Pulmonary artery endothelial cell (primary cell): ENCODE measurements around the gene DGKH. TPM values are rescaled to one million over a fixed set of nuclear protein-coding genes. Genes with fewer than 3 reads are reported as not detected.
A peak's percentile ranks its signal among the peaks of the same experiment; 100 is the strongest.

Experiments
- DNase-seq: peaks from one replicate; pipeline ENCODE4 v3.0.0-alpha.2; 2011; ENCODE audit warnings: low read depth, low spot score
- total RNA-seq: library from RNA; depleted of rRNA; stranded (reverse); fragments of >200 nt; gene quantifications from 2 replicates; pipeline ENCODE4 v1.2.3, GENCODE V29; 2014

DGKH gene
- 14.8 and 21.4 TPM in 2 replicates for total RNA-seq

- DNase-seq, result no peak
Observed at GRCh38 chr13:42048342-42048683, at the start of gene DGKH. TSS of gene DGKH (plus strand) at chr13:42048648. CDS start at chr13:42048774, 126 bp downstream.

GRCh38 chr13:42000846-42001245, 47.6 kb upstream of the DGKH start:
- DNase-seq, result no peak

GRCh38 chr13:42001580-42001979, 46.9 kb upstream of the DGKH start:
- DNase-seq, result no peak

- DNase-seq, result no peak
Observed at GRCh38 chr13:42002066-42002465, 46.4 kb upstream of the DGKH start.

GRCh38 chr13:42007844-42008243, 40.6 kb upstream of the DGKH start:
- no peak for DNase-seq

GRCh38 chr13:42009057-42009456, 39.4 kb upstream of the DGKH start:
- DNase-seq, result no peak

GRCh38 chr13:42011601-42012350, 36.7 kb upstream of the DGKH start:
- no peak for DNase-seq

GRCh38 chr13:42014119-42014518, 34.3 kb upstream of the DGKH start:
- DNase-seq, result no peak

- DNase-seq, result no peak
Observed at GRCh38 chr13:42017264-42017663, 31.2 kb upstream of the DGKH start.

GRCh38 chr13:42021851-42022250, 26.6 kb upstream of the DGKH start:
- DNase-seq, result no peak

- no peak for DNase-seq
Observed at GRCh38 chr13:42022336-42022735, 26.1 kb upstream of the DGKH start.

- no peak for DNase-seq
Observed at GRCh38 chr13:42022796-42023493, 25.5 kb upstream of the DGKH start.

GRCh38 chr13:42027286-42027685, 21.2 kb upstream of the DGKH start:
- no peak for DNase-seq

GRCh38 chr13:42028113-42028799, 20.2 kb upstream of the DGKH start:
- DNase-seq, result no peak

- no peak for DNase-seq
Observed at GRCh38 chr13:42035905-42036521, 12.4 kb upstream of the DGKH start.

GRCh38 chr13:42036711-42037110, 11.7 kb upstream of the DGKH start:
- DNase-seq, result no peak

- DNase-seq, result no peak
Observed at GRCh38 chr13:42038661-42039456, 9.6 kb upstream of the DGKH start.

- DNase-seq, result no peak
Observed at GRCh38 chr13:42039457-42039945, 8.9 kb upstream of the DGKH start.

GRCh38 chr13:42039946-42040729, 8.3 kb upstream of the DGKH start:
- peak; percentile 57 for DNase-seq

- no peak for DNase-seq
Observed at GRCh38 chr13:42040730-42041010, 7.8 kb upstream of the DGKH start.
